H9 (cell line): ENCODE results near the gene INPP5F. TPM values are rescaled to one million over a fixed set of nuclear protein-coding genes. Genes with fewer than 3 reads are reported as not detected.
A peak's percentile ranks its signal among the peaks of the same experiment; 100 is the strongest.

Source experiments
- DNase-seq: peaks from one replicate; pipeline ENCODE4 v3.0.0-alpha.2; 2017
- H2AFZ ChIP-seq: one replicate; pipeline ENCODE4 v1.6.1; 2013; ENCODE audit warnings: mild to moderate bottlenecking, low read length, control low read depth, moderate library complexity
- H2AK5ac ChIP-seq: 2 replicates; pipeline ENCODE4 v1.6.1; 2013; ENCODE audit warnings: low read length, control low read depth, mixed read lengths; ENCODE audit not compliant: insufficient read length
- H2BK120ac ChIP-seq: one replicate; pipeline ENCODE4 v1.6.1; 2013; ENCODE audit warnings: low read depth, mild to moderate bottlenecking, low read length, control low read depth, inconsistent platforms; ENCODE audit not compliant: poor library complexity, severe bottlenecking
- H2BK12ac ChIP-seq: 2 replicates; pipeline ENCODE4 v1.6.1; 2013; ENCODE audit warnings: low read length, control low read depth, mixed read lengths, low read depth; ENCODE audit not compliant: insufficient read length
- H2BK15ac ChIP-seq: 2 replicates; pipeline ENCODE4 v1.6.1; 2013; ENCODE audit warnings: low read depth, low read length, control low read depth
- H2BK20ac ChIP-seq: one replicate; pipeline ENCODE4 v1.6.1; 2013; ENCODE audit warnings: low read depth, mild to moderate bottlenecking, low read length, control low read depth, inconsistent platforms; ENCODE audit not compliant: poor library complexity, severe bottlenecking
- H2BK5ac ChIP-seq: 2 replicates; pipeline ENCODE4 v1.6.1; 2013; ENCODE audit warnings: low read length, control low read depth, mixed read lengths; ENCODE audit not compliant: insufficient read length
- H3K14ac ChIP-seq: 2 replicates; pipeline ENCODE4 v1.6.1; 2013; ENCODE audit warnings: low read length, control low read depth; ENCODE audit not compliant: insufficient read depth
- H3K18ac ChIP-seq: 2 replicates; pipeline ENCODE4 v1.6.1; 2013; ENCODE audit warnings: low read depth, mild to moderate bottlenecking, mixed read lengths, low read length, control low read depth; ENCODE audit not compliant: insufficient read length
- H3K23ac ChIP-seq: 2 replicates; pipeline ENCODE4 v1.6.1; 2013; ENCODE audit warnings: low read length, control low read depth, mixed read lengths, low read depth; ENCODE audit not compliant: insufficient read length
- H3K23me2 ChIP-seq: 2 replicates; pipeline ENCODE4 v1.6.1; 2013; ENCODE audit warnings: low read depth, mild to moderate bottlenecking, mixed read lengths, low read length, control low read depth; ENCODE audit not compliant: insufficient read length, poor library complexity, severe bottlenecking
- H3K27ac ChIP-seq: 2 replicates; pipeline ENCODE4 v1.5.1; 2013; ENCODE audit warnings: low read length, control low read depth, mixed read lengths, low read depth; ENCODE audit not compliant: insufficient read length
- H3K27me3 ChIP-seq: 2 replicates; pipeline ENCODE4 v1.6.1; 2013; ENCODE audit warnings: low read length, control low read depth, inconsistent platforms; ENCODE audit not compliant: insufficient read depth
- H3K4ac ChIP-seq: 2 replicates; pipeline ENCODE4 v1.6.1; 2013; ENCODE audit warnings: low read depth, mild to moderate bottlenecking, control low read depth, inconsistent platforms, low read length, moderate library complexity
- H3K4me1 ChIP-seq: 2 replicates; pipeline ENCODE4 v1.6.1; 2013; ENCODE audit warnings: low read length, control low read depth, inconsistent platforms; ENCODE audit not compliant: insufficient read depth
- H3K4me2 ChIP-seq: 2 replicates; pipeline ENCODE4 v1.6.1; 2013; ENCODE audit warnings: low read length, control low read depth, mixed read lengths; ENCODE audit not compliant: insufficient read length, insufficient read depth
- H3K56ac ChIP-seq: 2 replicates; pipeline ENCODE4 v1.6.1; 2013; ENCODE audit warnings: low read depth, mild to moderate bottlenecking, mixed read lengths, low read length, control low read depth; ENCODE audit not compliant: insufficient read length
- H3K79me1 ChIP-seq: 2 replicates; pipeline ENCODE4 v1.6.1; 2013; ENCODE audit warnings: low read depth, mild to moderate bottlenecking, moderate library complexity, low read length, control low read depth, inconsistent platforms; ENCODE audit not compliant: insufficient read depth, poor library complexity, severe bottlenecking
- H3K79me2 ChIP-seq: 2 replicates; pipeline ENCODE4 v1.6.1; 2013; ENCODE audit warnings: low read length, control low read depth, inconsistent platforms; ENCODE audit not compliant: insufficient read depth
- H3K9ac ChIP-seq: 2 replicates; pipeline ENCODE4 v1.6.1; 2013; ENCODE audit warnings: low read length, control low read depth, mixed read lengths; ENCODE audit not compliant: insufficient read length; ENCODE audit errors: extremely low read depth
- H3K9me3 ChIP-seq: one replicate; pipeline ENCODE4 v1.6.1; 2013; ENCODE audit warnings: low read depth, low read length, inconsistent platforms; ENCODE audit not compliant: control insufficient read depth
- H3T11ph ChIP-seq: one replicate; pipeline ENCODE4 v1.6.1; 2013; ENCODE audit warnings: mild to moderate bottlenecking, low read length, control low read depth, inconsistent platforms
- H4K20me1 ChIP-seq: one replicate; pipeline ENCODE4 v1.6.1; 2013; ENCODE audit not compliant: control insufficient read depth, insufficient read length, insufficient read depth
- H4K5ac ChIP-seq: 2 replicates; pipeline ENCODE4 v1.6.1; 2013; ENCODE audit warnings: low read depth, mild to moderate bottlenecking, mixed read lengths, low read length, control low read depth; ENCODE audit not compliant: insufficient read length
- H4K8ac ChIP-seq: replicated peaks from 2 replicates; pipeline ENCODE4 v1.6.1; 2013; ENCODE audit warnings: low read length, control low read depth, mixed read lengths, low read depth; ENCODE audit not compliant: insufficient read length
- H4K91ac ChIP-seq: 2 replicates; pipeline ENCODE4 v1.6.1; 2013; ENCODE audit warnings: low read depth, mild to moderate bottlenecking, moderate library complexity, mixed read lengths, low read length, control low read depth; ENCODE audit not compliant: insufficient read length
- H3K27ac Mint-ChIP-seq, 3 experiments: 2 replicates in 2 of 3; 3 replicates in 1 of 3; pipeline ENCODE4 v1.8.0; 2020 to 2021; ENCODE audit warnings: mixed read lengths in 3 of 3, mild to moderate bottlenecking in 1 of 3, moderate library complexity in 1 of 3
- H3K27me3 Mint-ChIP-seq: 2 replicates; pipeline ENCODE4 v1.8.0; 2021; ENCODE audit warnings: low read depth, mild to moderate bottlenecking, moderate library complexity, mixed read lengths
- H3K36me3 Mint-ChIP-seq, 3 experiments: 2 replicates in 2 of 3; 3 replicates in 1 of 3; pipeline ENCODE4 v1.8.0; 2020 to 2021; ENCODE audit warnings: low read depth in 3 of 3, mixed read lengths in 3 of 3; ENCODE audit not compliant: insufficient read depth in 1 of 3
- H3K4me1 Mint-ChIP-seq, 2 experiments: 2 replicates each; pipeline ENCODE4 v1.8.0; 2020; ENCODE audit warnings: mixed read lengths in 2 of 2
- H3K4me3 Mint-ChIP-seq, 2 experiments: 2 replicates in 1 of 2; 3 replicates in 1 of 2; pipeline ENCODE4 v1.8.0; 2020 to 2021; ENCODE audit warnings: mild to moderate bottlenecking in 2 of 2, mixed read lengths in 2 of 2, moderate library complexity in 1 of 2
- H3K9me3 Mint-ChIP-seq, 2 experiments: 2 replicates in 1 of 2; 3 replicates in 1 of 2; pipeline ENCODE4 v1.8.0; 2020; ENCODE audit warnings: mild to moderate bottlenecking in 2 of 2, mixed read lengths in 2 of 2, moderate library complexity in 1 of 2
- WGBS: extraction: QIAGEN DNeasy Blood & Tissue Kit; methylation state at CpG from one replicate; pipeline ENCODE4 v1.1.7; 2013; ENCODE audit warnings: missing lambda C conversion rate, low lambda C conversion rate, mixed read lengths; ENCODE audit not compliant: insufficient read length; ENCODE audit errors: extremely low coverage; 5-methylcytosine and 5-hydroxymethylcytosine counted together
- total RNA-seq: library from RNA; stranded (reverse); gene quantifications from 2 replicates; pipeline ENCODE4 v1.2.1, GENCODE V29; 2021
- TF ChIP-seq, protein P1 (sequence below): fragments of 200-600 bp; sonication (generic); conservative IDR thresholded peaks from 3 replicates; pipeline ENCODE4 v1.8.0; 2021; ENCODE audit warnings: antibody characterized with exemption, mild to moderate bottlenecking

The INPP5F gene
- total RNA-seq, 1 experiment from 2014 or later = 108 TPM

DNA sequence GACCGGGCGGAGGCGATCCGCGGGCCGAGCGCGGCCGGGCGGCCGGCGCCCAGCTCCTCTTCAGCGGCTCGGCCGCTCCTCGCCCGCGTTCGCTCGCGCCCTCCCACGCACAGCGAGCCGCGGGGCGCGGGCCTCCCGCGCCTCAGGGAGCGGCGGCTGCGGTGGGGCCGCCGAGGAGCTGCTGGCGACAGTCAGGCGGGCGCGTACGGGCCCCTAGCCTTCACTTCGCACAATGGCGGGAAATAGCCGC lies 146.7 kb downstream of the INPP5F start, which contains the start of gene MCMBP:
TSS of gene MCMBP (minus strand) at position 234 of the 250 bp plus-strand sequence. CDS start 259 bp downstream, outside the sequence.
- Histone ChIP-seq H3K4me1 (no peaks in the 10 kb centered on the region), H2AFZ (no peak within 1 kb of the TSS)

More for the DNA sequence above, 146.7 kb downstream of the INPP5F start, which contains the start of gene MCMBP:
- no peaks in the 10 kb centered on the region for H3K9me3 ChIP-seq
- H3K14ac ChIP-seq = peak within 1 kb of the TSS; percentile 59
- no peak for DNase-seq
- H2BK5ac ChIP-seq = no peak within 1 kb of the TSS
- H3K23ac ChIP-seq = no peak within 1 kb of the TSS
- H2AK5ac ChIP-seq = no peak within 1 kb of the TSS
- H3K9ac ChIP-seq = peak within 1 kb of the TSS; percentile 49
- H3K36me3 Mint-ChIP-seq = peaks cover 0 to 4% (median 2%) of the 10 kb centered on the region in 3 experiments; a peak in 2 of 7 replicates
- H3K4ac ChIP-seq = no peak within 1 kb of the TSS
- no peak within 1 kb of the TSS for H4K91ac ChIP-seq
- no peak within 1 kb of the TSS for H3K18ac ChIP-seq
- no peak within 1 kb of the TSS for H3K56ac ChIP-seq
- no peak within 1 kb of the TSS for H3K27ac ChIP-seq
- no peak within 1 kb of the TSS for H2BK15ac ChIP-seq
- no peaks in the 10 kb centered on the region for H3K27me3 Mint-ChIP-seq
- peaks cover 26 to 32% of the 10 kb centered on the region in 2 experiments for H3K4me1 Mint-ChIP-seq
- no peaks in the 10 kb centered on the region; a peak in 1 of 5 replicates for H3K9me3 Mint-ChIP-seq
- H3K79me1 ChIP-seq = no peaks in the 10 kb centered on the region
- H4K20me1 ChIP-seq = no peaks in the 10 kb centered on the region
- H3K27me3 ChIP-seq = no peaks in the 10 kb centered on the region
- no peak within 1 kb of the TSS for H4K8ac ChIP-seq
- no peak within 1 kb of the TSS for H2BK120ac ChIP-seq
- no CpG with 5 or more reads among the region's 42 CpGs for WGBS
- no peak within 1 kb of the TSS for H4K5ac ChIP-seq
- peaks cover 36% of the 10 kb centered on the region for H3K79me2 ChIP-seq
- peak within 1 kb of the TSS; percentile 98 for H3K4me2 ChIP-seq
- TF ChIP-seq, protein P1, sequence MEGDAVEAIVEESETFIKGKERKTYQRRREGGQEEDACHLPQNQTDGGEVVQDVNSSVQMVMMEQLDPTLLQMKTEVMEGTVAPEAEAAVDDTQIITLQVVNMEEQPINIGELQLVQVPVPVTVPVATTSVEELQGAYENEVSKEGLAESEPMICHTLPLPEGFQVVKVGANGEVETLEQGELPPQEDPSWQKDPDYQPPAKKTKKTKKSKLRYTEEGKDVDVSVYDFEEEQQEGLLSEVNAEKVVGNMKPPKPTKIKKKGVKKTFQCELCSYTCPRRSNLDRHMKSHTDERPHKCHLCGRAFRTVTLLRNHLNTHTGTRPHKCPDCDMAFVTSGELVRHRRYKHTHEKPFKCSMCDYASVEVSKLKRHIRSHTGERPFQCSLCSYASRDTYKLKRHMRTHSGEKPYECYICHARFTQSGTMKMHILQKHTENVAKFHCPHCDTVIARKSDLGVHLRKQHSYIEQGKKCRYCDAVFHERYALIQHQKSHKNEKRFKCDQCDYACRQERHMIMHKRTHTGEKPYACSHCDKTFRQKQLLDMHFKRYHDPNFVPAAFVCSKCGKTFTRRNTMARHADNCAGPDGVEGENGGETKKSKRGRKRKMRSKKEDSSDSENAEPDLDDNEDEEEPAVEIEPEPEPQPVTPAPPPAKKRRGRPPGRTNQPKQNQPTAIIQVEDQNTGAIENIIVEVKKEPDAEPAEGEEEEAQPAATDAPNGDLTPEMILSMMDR = no peak
- H3K27ac Mint-ChIP-seq = peak within 1 kb of the TSS in 2 of 3 experiments; percentile 64 to 93; a peak in 5 of 7 replicates
- peaks cover 11% of the 10 kb centered on the region for H3K23me2 ChIP-seq
- no peak within 1 kb of the TSS for H2BK20ac ChIP-seq
- peak within 1 kb of the TSS; percentile 89 to 94 for H3K4me3 Mint-ChIP-seq
- no peak within 1 kb of the TSS for H2BK12ac ChIP-seq
- no peak within 1 kb of the TSS for H3T11ph ChIP-seq
